Thymus (tissue), 11 donors: ENCODE data around the gene MIAT. TPM values are rescaled to one million over a fixed set of nuclear protein-coding genes. Genes with fewer than 3 reads are reported as not detected.
"Not testable (repeated sequence)": the region's sequence is repeated elsewhere in the genome, so short reads cannot be mapped to it uniquely, and the experiment has no call there.

Source experiments
- DNase-seq, 9 donors: peaks; one replicate each; pipeline ENCODE4 v3.0.0-alpha.2; 2013; ENCODE audit warnings: low spot score in 9 of 9, low read depth in 6 of 9, missing footprints in 1 of 9
- H3K27ac ChIP-seq, 2 donors: one replicate each; pipeline ENCODE4 v1.5.1; 2013; ENCODE audit warnings: control low read depth in 1 of 2, low read depth in 1 of 2, low read length in 1 of 2, mild to moderate bottlenecking in 1 of 2, moderate library complexity in 1 of 2
- H3K27me3 ChIP-seq, 2 donors: one replicate each; pipeline ENCODE4 v1.5.1; 2013; ENCODE audit warnings: low read length in 1 of 2; ENCODE audit not compliant: control insufficient read depth in 2 of 2, insufficient read depth in 1 of 2
- H3K36me3 ChIP-seq, 2 donors: one replicate each; pipeline ENCODE4 v1.5.1; 2013; ENCODE audit warnings: low read length in 1 of 2, mild to moderate bottlenecking in 1 of 2, moderate library complexity in 1 of 2; ENCODE audit not compliant: control insufficient read depth in 2 of 2, insufficient read depth in 2 of 2
- H3K4me1 ChIP-seq, 2 donors: one replicate each; pipeline ENCODE4 v1.5.1; 2013; ENCODE audit warnings: low read length in 2 of 2; ENCODE audit not compliant: control insufficient read depth in 2 of 2, insufficient read depth in 2 of 2
- H3K4me3 ChIP-seq, 2 donors: one replicate each; pipeline ENCODE4 v1.5.1; 2013; ENCODE audit warnings: low read length in 2 of 2, control low read depth in 1 of 2, mild to moderate bottlenecking in 1 of 2
- H3K9me3 ChIP-seq, 2 donors: one replicate each; pipeline ENCODE4 v1.5.1; 2013; ENCODE audit warnings: low read length in 1 of 2, mild to moderate bottlenecking in 1 of 2; ENCODE audit not compliant: control insufficient read depth in 2 of 2, insufficient read depth in 1 of 2
- WGBS: extraction: QIAGEN DNeasy Blood & Tissue Kit; methylation state at CpG from one replicate; pipeline ENCODE4 v1.1.7; 2013; 5-methylcytosine and 5-hydroxymethylcytosine counted together
- polyA plus RNA-seq: library from polyadenylated mRNA; stranded (reverse); fragments of 200-250 nt; gene quantifications from one replicate; pipeline ENCODE4 v1.2.3, GENCODE V29; 2013
- total RNA-seq: library from RNA; stranded (reverse); fragments of 120-200 nt; gene quantifications from one replicate; pipeline ENCODE4 v1.2.4, GENCODE V29; 2013
- donor health status: healthy.

The MIAT gene
- total and polyA plus RNA-seq, 2 donors, result 1.1 to 2.9 TPM

GRCh38 chr22:26700462-26700861, 43.1 kb downstream of the MIAT start:
- no peak overlapping the region for H3K4me3 ChIP-seq
- H3K9me3 ChIP-seq, result peaks cover 0 to 4% of the 10 kb centered on the region in 2 donors

DNA sequence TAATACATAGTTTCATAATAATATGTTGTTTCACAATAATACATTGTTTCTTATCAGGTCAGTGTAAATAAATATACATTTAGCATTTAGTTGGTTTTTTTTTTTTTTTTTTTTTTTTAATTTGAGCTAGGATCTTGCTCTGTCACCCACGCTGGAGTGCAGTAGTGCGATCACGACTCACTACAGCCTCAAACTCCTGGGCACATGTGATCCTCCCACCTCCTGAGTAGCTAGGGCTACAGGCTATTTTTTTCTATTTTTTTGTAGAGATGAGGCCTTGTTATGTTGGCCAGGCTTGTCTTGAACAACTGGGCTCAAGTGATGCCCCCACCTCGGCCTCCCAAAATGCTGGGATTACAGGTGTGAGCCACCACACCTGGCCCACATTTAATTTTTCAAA, 43.5 kb downstream of the MIAT start:
- H3K27me3 ChIP-seq, result no peaks in the 10 kb centered on the region
- H3K36me3 ChIP-seq, result peaks cover 19% of the 10 kb centered on the region in 2 donors
- WGBS, result 97% methylated on average over 4 of the region's 4 CpGs
- no peaks in the 10 kb centered on the region for H3K4me1 ChIP-seq
- DNase-seq, result no peak
- peaks cover 0 to 4% of the 10 kb centered on the region in 2 donors for H3K9me3 ChIP-seq
- no peak overlapping the region for H3K4me3 ChIP-seq
- no peak overlapping the region for H3K27ac ChIP-seq

More at GRCh38 chr22:26700462-26700861, 43.1 kb downstream of the MIAT start:
- Histone ChIP-seq H3K36me3 (peaks cover 19 to 21% of the 10 kb centered on the region in 2 donors), H3K4me1 (no peaks in the 10 kb centered on the region), H3K27ac (no peak overlapping the region), H3K27me3 (no peaks in the 10 kb centered on the region)
- DNase-seq, result no peak

DNA sequence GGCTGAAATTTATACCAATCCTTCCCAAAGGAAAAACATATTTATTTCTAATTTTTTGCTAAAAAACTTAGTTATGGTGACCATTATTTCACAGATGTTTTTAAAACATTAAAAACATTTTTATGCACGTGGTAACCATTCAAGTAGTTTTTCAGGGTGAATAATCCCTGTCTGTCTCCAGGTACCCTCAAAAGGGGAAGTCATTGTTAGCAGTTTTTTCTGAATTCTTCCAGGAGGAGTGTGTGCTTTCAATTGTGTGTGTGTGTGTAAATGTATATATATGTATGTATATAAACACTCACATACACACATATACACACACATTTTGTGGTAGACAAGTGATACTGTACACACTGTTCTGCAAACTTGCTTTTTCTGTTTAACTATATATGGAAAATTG, 43.9 kb downstream of the MIAT start:
- no peak for DNase-seq
- WGBS, result 54% methylated on average over 1 of the region's 1 CpG
- Histone ChIP-seq H3K9me3 (peaks cover 0 to 4% of the 10 kb centered on the region in 2 donors), H3K36me3 (peaks cover 19% of the 10 kb centered on the region in 2 donors), H3K27ac (no peak overlapping the region), H3K4me3 (no peak overlapping the region), H3K4me1 (no peaks in the 10 kb centered on the region), H3K27me3 (no peaks in the 10 kb centered on the region)

DNA sequence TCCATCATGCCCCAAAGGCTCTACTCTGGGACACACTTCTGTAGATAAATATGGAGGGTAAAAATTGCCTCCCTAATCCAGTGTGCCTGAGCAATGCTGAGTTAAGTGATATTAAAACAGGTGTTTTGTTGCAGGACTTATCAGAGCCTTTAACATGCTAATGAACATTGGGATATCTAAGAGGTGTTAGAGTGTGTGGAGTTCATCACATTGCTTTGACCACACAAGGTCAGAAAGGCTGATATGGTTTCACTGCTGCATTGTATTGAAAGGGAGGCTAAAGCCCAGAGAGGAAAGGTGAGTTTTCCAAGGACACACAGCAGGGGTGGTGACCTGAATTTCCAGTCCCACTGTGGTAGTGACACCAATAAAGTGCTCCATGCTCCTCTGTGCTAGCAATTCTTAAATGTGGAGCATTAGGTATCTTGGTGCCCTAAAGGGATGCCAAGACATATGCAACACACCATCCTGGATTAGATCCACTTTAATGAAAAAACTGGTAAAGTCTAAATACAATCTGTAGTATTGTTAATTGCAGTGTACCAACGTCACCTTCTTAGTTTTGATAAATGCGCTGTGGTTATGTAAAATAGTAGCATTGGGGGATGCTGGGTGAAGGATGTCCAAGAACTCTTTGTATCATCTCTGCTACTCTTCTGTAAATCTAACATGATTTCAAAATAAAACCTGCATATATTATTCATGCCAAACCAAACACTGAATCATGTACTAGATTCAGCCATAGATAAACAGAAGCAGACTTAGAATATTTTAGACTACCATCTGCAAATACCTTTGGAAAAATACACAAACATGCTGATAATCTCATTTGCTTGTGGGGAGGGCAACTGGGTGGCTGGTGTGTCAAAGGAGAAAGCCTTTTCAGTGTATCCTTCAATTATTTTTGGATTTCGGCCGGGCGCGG, 45.8 kb downstream of the MIAT start:
- no peaks in the 10 kb centered on the region for H3K4me1 ChIP-seq
- peaks cover 0 to 4% of the 10 kb centered on the region in 2 donors for H3K9me3 ChIP-seq
- H3K4me3 ChIP-seq, result no peak overlapping the region
- no peak for DNase-seq
- over 99% methylated on average over 6 of the region's 6 CpGs for WGBS
- H3K27ac ChIP-seq, result no peak overlapping the region
- H3K27me3 ChIP-seq, result no peaks in the 10 kb centered on the region
- peaks cover 21 to 26% of the 10 kb centered on the region in 2 donors for H3K36me3 ChIP-seq

- not testable (repeated sequence) for H3K4me1 ChIP-seq, H3K27ac ChIP-seq, H3K36me3 ChIP-seq, H3K9me3 ChIP-seq, H3K27me3 ChIP-seq, H3K4me3 ChIP-seq, DNase-seq
- 52% methylated on average over 4 of the region's 4 CpGs for WGBS
Measured at GRCh38 chr22:26705379-26705778, 48.0 kb downstream of the MIAT start.

DNA sequence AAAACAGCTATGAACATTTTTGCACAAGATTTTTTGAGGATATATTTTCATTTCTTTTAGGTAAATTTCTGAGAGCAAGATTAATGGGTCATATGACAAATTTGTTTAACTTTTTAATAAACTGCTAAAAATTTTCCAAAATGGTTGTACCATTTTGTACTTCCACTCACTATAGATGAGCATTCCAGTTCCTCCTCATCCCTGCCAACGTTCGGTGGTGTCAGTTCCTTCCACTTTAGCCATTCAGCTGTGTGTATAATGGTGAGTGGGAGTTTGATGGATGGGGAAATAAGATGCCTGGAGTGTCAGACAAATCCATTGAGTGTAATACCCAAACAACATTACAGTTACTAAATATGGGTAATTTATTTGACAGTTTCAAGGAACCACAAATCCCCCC, 49.7 kb downstream of the MIAT start:
- Histone ChIP-seq H3K27me3 (no peaks in the 10 kb centered on the region), H3K4me1 (no peaks in the 10 kb centered on the region), H3K36me3 (peaks cover 6 to 7% of the 10 kb centered on the region in 2 donors), H3K9me3 (no peaks in the 10 kb centered on the region), H3K27ac (no peak overlapping the region), H3K4me3 (no peak overlapping the region)
- no peak for DNase-seq
- 98% methylated on average over 2 of the region's 2 CpGs for WGBS

GRCh38 chr22:26707581-26707980, 50.2 kb downstream of the MIAT start:
- no peak for DNase-seq
- Histone ChIP-seq H3K4me1 (no peaks in the 10 kb centered on the region), H3K27ac (no peak overlapping the region), H3K27me3 (no peaks in the 10 kb centered on the region), H3K9me3 (no peaks in the 10 kb centered on the region), H3K36me3 (peaks cover 6 to 7% of the 10 kb centered on the region in 2 donors), H3K4me3 (no peak overlapping the region)
- 100% methylated on average over 2 of the region's 2 CpGs for WGBS

DNA sequence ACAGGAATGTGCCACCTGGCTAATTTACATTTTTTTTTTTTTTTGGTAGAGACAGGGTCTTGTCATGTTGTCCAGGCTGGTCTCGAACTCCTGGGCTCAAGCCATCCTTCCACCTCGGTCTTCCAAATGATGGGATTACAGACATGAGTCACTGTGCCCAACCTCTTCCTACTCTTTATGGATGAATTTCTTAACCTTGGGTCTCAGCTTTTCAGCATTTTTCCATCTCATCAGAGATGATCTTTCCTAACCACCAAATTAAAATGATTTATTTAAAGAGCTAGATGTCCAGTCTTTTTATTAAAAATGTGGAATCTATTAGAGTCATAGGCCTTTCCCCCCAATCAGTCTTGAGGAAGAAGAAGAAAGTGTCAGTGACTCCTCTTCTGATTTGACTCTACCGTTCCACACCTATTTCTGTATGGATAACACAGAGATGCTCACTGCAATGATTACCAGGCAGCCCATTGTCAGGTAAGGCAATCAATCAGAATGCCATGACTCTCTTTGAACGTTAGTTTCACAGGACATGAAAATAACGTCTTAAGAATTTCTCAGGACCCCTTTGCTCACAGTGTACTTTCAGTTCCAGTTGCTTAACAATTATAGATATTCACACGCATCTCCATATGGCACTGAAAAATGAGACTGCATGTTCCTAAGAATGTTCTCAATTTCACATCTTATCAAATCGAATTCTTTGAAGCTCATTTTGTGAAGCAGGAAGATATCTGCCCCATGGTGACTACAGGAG, 51.0 kb downstream of the MIAT start:
- peaks cover 0 to under 1% of the 10 kb centered on the region in 2 donors for H3K4me1 ChIP-seq
- H3K4me3 ChIP-seq, result no peak overlapping the region
- no peaks in the 10 kb centered on the region for H3K9me3 ChIP-seq
- no peak overlapping the region for H3K27ac ChIP-seq
- WGBS, result 82% methylated on average over 7 of the region's 7 CpGs
- DNase-seq, result no peak
- peaks cover 6 to 7% of the 10 kb centered on the region in 2 donors for H3K36me3 ChIP-seq
- H3K27me3 ChIP-seq, result no peaks in the 10 kb centered on the region
